ENCODE data around the gene WDFY4. TPM values are rescaled to one million over a fixed set of nuclear protein-coding genes. Genes with fewer than 3 reads are reported as not detected.

WDFY4 gene
- total RNA-seq, 1 experiment from 2014 or later = not detected

GRCh38 chr10:48938281-48938680, 253.6 kb downstream of the WDFY4 start:
- no peaks in the 10 kb centered on the region for H3K79me1 ChIP-seq (ENCODE audit: insufficient read depth, low read depth, low read length, poor library complexity, severe bottlenecking)
- H3K27ac Mint-ChIP-seq = peak overlapping the region in 1 of 3 experiments; percentile 68; a peak in 1 of 7 replicates
- no peak overlapping the region for H3K4ac ChIP-seq (ENCODE audit: low read depth, low read length)

More at GRCh38 chr10:48938281-48938680, 253.6 kb downstream of the WDFY4 start:
- H3K36me3 Mint-ChIP-seq (ENCODE audit: insufficient read depth in 1 of 3, low read depth in 3 of 3) = no peaks in the 10 kb centered on the region
- H3K4me3 Mint-ChIP-seq = no peak overlapping the region
- Histone ChIP-seq H3K18ac (ENCODE audit: insufficient read length, low read depth, low read length) (no peak overlapping the region), H3K79me2 (ENCODE audit: insufficient read depth, low read length) (no peaks in the 10 kb centered on the region), H4K5ac (ENCODE audit: insufficient read length, low read depth, low read length) (no peak overlapping the region), H3K27me3 (ENCODE audit: insufficient read depth, low read length) (no peaks in the 10 kb centered on the region), H2BK120ac (ENCODE audit: low read depth, low read length, poor library complexity, severe bottlenecking) (no peak overlapping the region), H2BK15ac (ENCODE audit: low read depth, low read length) (no peak overlapping the region), H2AK5ac (ENCODE audit: insufficient read length, low read length) (no peak overlapping the region), H3K4me1 (ENCODE audit: insufficient read depth, low read length) (no peaks in the 10 kb centered on the region), H3K56ac (ENCODE audit: insufficient read length, low read depth, low read length) (no peak overlapping the region), H4K8ac (replicated peaks; ENCODE audit: insufficient read length, low read depth, low read length) (no peak overlapping the region), H4K20me1 (ENCODE audit: control insufficient read depth, insufficient read depth, insufficient read length) (no peaks in the 10 kb centered on the region), H2AFZ (ENCODE audit: low read length) (no peak overlapping the region), H2BK12ac (ENCODE audit: insufficient read length, low read depth, low read length) (no peak overlapping the region), H3K14ac (ENCODE audit: insufficient read depth, low read length) (no peak overlapping the region), H4K91ac (ENCODE audit: insufficient read length, low read depth, low read length) (no peak overlapping the region), H3K4me2 (ENCODE audit: insufficient read depth, insufficient read length, low read length) (no peak overlapping the region), H3K23ac (ENCODE audit: insufficient read length, low read depth, low read length) (no peak overlapping the region), H3K27ac (ENCODE audit: insufficient read length, low read depth, low read length) (no peak overlapping the region), H3K9me3 (ENCODE audit: control insufficient read depth, low read depth, low read length) (no peaks in the 10 kb centered on the region), H2BK5ac (ENCODE audit: insufficient read length, low read length) (no peak overlapping the region), H3K23me2 (ENCODE audit: insufficient read length, low read depth, low read length, poor library complexity, severe bottlenecking) (no peaks in the 10 kb centered on the region), H3T11ph (ENCODE audit: low read length) (no peak overlapping the region), H3K9ac (ENCODE audit: extremely low read depth, insufficient read length, low read length) (no peak overlapping the region), H2BK20ac (ENCODE audit: low read depth, low read length, poor library complexity, severe bottlenecking) (no peak overlapping the region)
- H3K4me1 Mint-ChIP-seq = peaks cover 4 to 13% of the 10 kb centered on the region in 2 experiments; a peak in 3 of 4 replicates
- peaks cover 3% of the 10 kb centered on the region for H3K27me3 Mint-ChIP-seq (ENCODE audit: low read depth)
- H3K9me3 Mint-ChIP-seq = no peaks in the 10 kb centered on the region
- TF ChIP-seq CTCF (conservative IDR thresholded peaks at IDR 0.05) = no peak
- DNase-seq = peak; percentile 9
- no CpG with 5 or more reads among the region's 2 CpGs for WGBS (ENCODE audit: extremely low coverage, insufficient read length, low lambda C conversion rate)

All from H9 (cell line).